Putamen (tissue), 1 donor: ENCODE data around the gene SLC7A5.

Experiments used
- DNase-seq: peaks from one replicate; pipeline ENCODE4 v3.0.0-alpha.2; 2016; ENCODE audit warnings: low spot score

Gene SLC7A5

GRCh38 chr16:87846705-87847466, 22.4 kb downstream of the SLC7A5 start:
- no peak for DNase-seq

- DNase-seq = no peak
Measured at GRCh38 chr16:87845807-87846619, 23.3 kb downstream of the SLC7A5 start.

- DNase-seq = no peak
Measured at GRCh38 chr16:87845213-87845612, 24.1 kb downstream of the SLC7A5 start.

- DNase-seq = no peak
Measured at GRCh38 chr16:87844809-87845208, 24.5 kb downstream of the SLC7A5 start.

- no peak for DNase-seq
Measured at GRCh38 chr16:87844120-87844733, 25.1 kb downstream of the SLC7A5 start.

GRCh38 chr16:87843678-87844105, 25.6 kb downstream of the SLC7A5 start:
- DNase-seq = no peak

GRCh38 chr16:87842209-87842869, 27.0 kb downstream of the SLC7A5 start:
- no peak for DNase-seq

GRCh38 chr16:87841340-87842208, 27.7 kb downstream of the SLC7A5 start:
- DNase-seq = no peak

- no peak for DNase-seq
Measured at GRCh38 chr16:87840271-87840978, 28.9 kb downstream of the SLC7A5 start.

- no peak for DNase-seq
Measured at GRCh38 chr16:87839542-87840270, 29.6 kb downstream of the SLC7A5 start.

- DNase-seq = no peak
Measured at GRCh38 chr16:87838643-87839541, 30.4 kb downstream of the SLC7A5 start.

- DNase-seq = no peak
Measured at GRCh38 chr16:87837627-87838289, 31.5 kb downstream of the SLC7A5 start.

GRCh38 chr16:87836844-87837581, 32.3 kb downstream of the SLC7A5 start:
- DNase-seq = peak; percentile 55

- no peak for DNase-seq
Measured at GRCh38 chr16:87836346-87836843, 32.9 kb downstream of the SLC7A5 start.

- no peak for DNase-seq
Measured at GRCh38 chr16:87835882-87836331, 33.4 kb downstream of the SLC7A5 start.

GRCh38 chr16:87834668-87835473, 34.4 kb downstream of the SLC7A5 start:
- no peak for DNase-seq
